Measurements from ENCODE around the gene DCBLD1. TPM values are rescaled to one million over a fixed set of nuclear protein-coding genes. Genes with fewer than 3 reads are reported as not detected.

Gene DCBLD1
- total RNA-seq, 2 donors from 2014 or later = 1.8 to 2.9 TPM

DNA sequence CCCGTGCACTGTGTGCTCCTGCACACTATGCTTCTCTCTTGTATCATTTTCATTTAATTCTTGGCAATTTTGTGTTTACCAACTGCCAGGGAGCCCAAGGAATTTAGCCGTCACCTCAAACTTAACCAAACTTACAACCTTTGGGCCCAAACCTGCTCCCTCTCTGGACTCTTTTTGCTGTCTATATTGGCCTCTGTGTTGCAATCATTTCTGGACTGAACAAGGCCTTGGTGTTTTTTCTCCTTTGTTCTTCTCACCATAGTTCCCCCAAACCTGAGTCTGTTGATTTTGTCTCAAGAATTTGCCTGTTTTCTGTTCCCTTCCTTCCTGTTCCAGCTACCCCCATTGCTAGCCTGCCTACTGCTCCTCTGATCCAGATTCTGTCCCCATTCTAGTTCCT is 19.2 kb downstream of the DCBLD1 start:
- Mint-ChIP-seq H3K4me1 (peaks cover under 1% of the 10 kb centered on the region), H3K36me3 (ENCODE audit: low read depth) (no peaks in the 10 kb centered on the region), H3K4me3 (no peak overlapping the region), H3K9me3 (no peaks in the 10 kb centered on the region), H3K27me3 (peaks cover 3% of the 10 kb centered on the region), H3K27ac (peak overlapping the region; percentile 7)
- ATAC-seq (replicated peaks) = no peak

DNA sequence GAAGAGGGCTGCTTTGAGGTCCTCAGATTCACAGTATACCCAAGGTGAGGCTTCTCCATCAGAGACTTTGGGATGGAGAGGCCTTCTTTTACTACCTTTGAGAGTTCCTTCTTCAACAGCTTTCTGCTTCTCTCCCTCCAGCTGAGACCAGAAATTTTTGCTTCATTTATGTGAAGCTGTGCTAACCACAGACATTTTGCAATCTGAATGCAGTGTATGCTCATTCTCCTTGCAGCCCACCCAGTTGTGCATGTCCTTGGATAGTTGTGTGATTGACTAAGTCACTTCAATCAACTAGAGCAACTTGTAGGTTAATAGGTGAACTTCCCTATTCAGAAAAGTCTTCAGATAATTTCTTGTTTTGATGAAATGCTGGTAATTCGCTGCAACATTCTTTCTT is 20.1 kb downstream of the DCBLD1 start:
- H3K36me3 Mint-ChIP-seq (ENCODE audit: low read depth) = no peaks in the 10 kb centered on the region
- H3K4me3 Mint-ChIP-seq = no peak overlapping the region
- no peaks in the 10 kb centered on the region for H3K4me1 Mint-ChIP-seq
- H3K27ac Mint-ChIP-seq = no peak overlapping the region
- H3K27me3 Mint-ChIP-seq = peaks cover 3% of the 10 kb centered on the region
- no peak for ATAC-seq (replicated peaks)
- no peaks in the 10 kb centered on the region for H3K9me3 Mint-ChIP-seq

DNA sequence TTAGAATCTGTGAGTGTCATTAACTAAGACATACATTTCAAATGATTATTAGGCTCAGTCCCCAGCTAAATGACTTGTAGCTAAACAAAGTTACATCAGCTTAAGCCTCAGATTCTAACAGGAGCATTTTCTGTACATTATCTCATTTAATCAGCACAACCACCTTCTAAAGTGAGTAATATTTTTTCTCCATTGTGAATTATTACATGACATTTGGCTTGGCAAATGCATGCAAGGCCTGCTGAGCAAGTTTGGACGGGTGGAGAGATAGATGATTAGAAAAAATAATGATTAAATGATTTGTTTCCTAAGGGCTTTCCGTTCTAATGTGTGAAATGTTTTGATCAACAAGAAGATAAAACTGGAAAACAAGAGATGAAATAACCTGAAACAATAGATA is 20.7 kb downstream of the DCBLD1 start:
- ATAC-seq (replicated peaks) = no peak
- H3K27ac Mint-ChIP-seq = no peak overlapping the region
- no peaks in the 10 kb centered on the region for H3K4me1 Mint-ChIP-seq
- H3K9me3 Mint-ChIP-seq = no peaks in the 10 kb centered on the region
- peaks cover 3% of the 10 kb centered on the region for H3K27me3 Mint-ChIP-seq
- no peaks in the 10 kb centered on the region for H3K36me3 Mint-ChIP-seq (ENCODE audit: low read depth)
- H3K4me3 Mint-ChIP-seq = no peak overlapping the region

DNA sequence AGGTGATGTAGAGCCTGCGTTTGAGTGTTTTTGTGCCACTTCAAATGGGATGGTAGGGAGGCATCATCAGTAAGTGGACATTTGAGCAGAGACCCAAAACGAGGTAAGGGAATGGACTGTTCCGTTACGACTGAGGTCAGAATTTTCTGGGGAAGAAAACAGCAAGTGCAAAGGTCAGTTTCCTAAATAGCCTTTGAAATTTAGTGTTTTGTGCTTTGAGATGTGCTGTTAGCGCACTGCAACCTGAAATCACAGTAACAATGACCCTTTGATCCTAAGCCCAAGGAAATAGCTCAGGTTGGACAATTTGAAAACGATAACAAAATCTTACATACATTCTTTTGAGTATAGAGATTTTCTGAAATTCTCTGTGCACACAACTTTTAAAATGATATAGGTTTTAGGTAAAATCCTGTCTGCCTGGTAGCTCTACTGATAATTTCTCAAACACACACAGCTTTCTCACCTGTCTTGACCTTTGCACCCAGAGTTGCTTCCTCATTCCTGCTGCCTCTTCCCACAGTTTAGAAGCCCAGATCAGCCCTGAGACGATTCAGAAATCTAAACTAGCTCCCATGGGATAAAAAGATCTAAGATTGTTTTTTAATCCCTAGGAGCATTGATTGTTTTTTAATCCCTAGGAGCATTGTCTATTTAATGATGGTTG is 22.1 kb downstream of the DCBLD1 start:
- H3K27me3 Mint-ChIP-seq = peaks cover 4% of the 10 kb centered on the region
- no peak overlapping the region for H3K27ac Mint-ChIP-seq
- no peak for ATAC-seq (replicated peaks)
- H3K36me3 Mint-ChIP-seq (ENCODE audit: low read depth) = no peaks in the 10 kb centered on the region
- no peak overlapping the region for H3K4me3 Mint-ChIP-seq
- H3K9me3 Mint-ChIP-seq = no peaks in the 10 kb centered on the region
- H3K4me1 Mint-ChIP-seq = no peaks in the 10 kb centered on the region

DNA sequence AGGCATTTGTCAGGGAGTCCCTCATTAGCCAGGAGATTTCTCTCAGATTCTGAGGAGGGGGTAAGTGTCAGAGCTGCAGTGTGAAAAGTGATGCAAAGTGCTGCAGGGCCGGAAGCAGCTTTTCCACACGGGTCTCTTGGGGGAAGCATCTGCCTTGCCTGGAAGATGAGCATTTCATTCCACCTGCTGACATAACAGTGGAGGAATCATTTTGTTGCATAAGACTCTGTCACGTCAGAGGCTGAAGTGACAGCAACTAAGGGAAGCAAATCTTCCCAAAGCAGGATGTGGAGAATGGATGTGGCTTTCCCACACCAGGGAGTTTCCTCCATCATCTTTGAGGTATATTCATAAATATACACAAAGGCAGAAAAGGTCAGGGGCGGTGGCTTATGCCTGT is 22.8 kb downstream of the DCBLD1 start:
- Mint-ChIP-seq H3K4me1 (no peaks in the 10 kb centered on the region), H3K27ac (no peak overlapping the region), H3K27me3 (peaks cover 8% of the 10 kb centered on the region), H3K36me3 (ENCODE audit: low read depth) (no peaks in the 10 kb centered on the region), H3K9me3 (no peaks in the 10 kb centered on the region), H3K4me3 (no peak overlapping the region)
- no peak for ATAC-seq (replicated peaks)

DNA sequence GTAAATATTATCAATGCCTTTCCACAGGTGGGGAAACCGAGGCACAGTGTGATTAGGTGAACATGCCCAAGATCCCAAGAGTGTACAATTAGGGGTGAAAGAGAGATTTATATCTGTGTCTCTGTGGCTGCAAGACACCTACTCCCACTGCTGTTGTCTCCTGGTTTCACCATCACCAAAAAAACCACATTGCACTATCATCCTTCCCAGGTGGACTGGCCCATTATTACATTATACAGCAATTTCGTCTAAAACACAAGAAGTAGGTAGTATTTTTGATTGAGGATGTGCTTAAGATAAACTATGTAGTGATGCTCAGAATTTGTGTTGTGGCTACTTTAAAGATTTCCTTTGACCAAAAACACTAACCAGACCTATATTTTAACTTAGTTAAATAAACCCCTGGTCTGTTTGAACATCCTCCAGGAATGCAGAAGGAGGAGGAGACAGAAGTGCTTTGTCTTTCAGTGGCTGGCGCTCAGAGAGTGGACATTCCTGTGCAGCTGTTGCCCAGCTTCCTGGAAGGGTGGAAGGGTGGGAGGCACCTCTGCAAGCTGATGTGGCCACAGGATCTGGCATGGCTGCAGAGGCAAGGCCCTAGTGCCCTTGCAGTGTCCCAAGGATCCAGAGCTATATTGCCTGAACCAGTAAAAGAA is 23.8 kb downstream of the DCBLD1 start:
- Mint-ChIP-seq H3K9me3 (no peaks in the 10 kb centered on the region), H3K36me3 (ENCODE audit: low read depth) (no peaks in the 10 kb centered on the region)
- no peak for ATAC-seq (replicated peaks)

DNA sequence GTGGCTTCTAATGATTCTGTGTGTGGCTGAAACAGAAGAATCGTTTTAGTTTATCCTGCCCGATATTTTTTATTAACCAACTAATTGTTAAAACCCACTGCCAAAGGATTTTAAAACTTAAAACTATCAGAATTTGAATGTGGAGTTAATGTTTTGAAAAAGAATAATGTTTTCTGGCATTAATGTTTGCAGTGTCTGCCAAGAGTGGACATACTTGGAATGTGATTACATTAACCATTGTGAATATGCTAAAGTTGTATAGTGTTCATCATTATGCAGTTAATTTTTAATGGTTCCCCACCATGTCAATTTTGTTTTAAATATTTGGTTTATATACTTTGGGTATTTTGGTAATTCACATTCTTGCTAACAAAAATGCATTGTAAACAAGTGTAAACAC is 24.4 kb downstream of the DCBLD1 start:
- ATAC-seq (replicated peaks) = no peak
- Mint-ChIP-seq H3K27me3 (peaks cover 8% of the 10 kb centered on the region), H3K4me3 (no peak overlapping the region)

More for the DNA sequence above, 23.8 kb downstream of the DCBLD1 start:
- Mint-ChIP-seq H3K27ac (no peak overlapping the region), H3K27me3 (peaks cover 8% of the 10 kb centered on the region), H3K4me3 (no peak overlapping the region), H3K4me1 (no peaks in the 10 kb centered on the region)

DNA sequence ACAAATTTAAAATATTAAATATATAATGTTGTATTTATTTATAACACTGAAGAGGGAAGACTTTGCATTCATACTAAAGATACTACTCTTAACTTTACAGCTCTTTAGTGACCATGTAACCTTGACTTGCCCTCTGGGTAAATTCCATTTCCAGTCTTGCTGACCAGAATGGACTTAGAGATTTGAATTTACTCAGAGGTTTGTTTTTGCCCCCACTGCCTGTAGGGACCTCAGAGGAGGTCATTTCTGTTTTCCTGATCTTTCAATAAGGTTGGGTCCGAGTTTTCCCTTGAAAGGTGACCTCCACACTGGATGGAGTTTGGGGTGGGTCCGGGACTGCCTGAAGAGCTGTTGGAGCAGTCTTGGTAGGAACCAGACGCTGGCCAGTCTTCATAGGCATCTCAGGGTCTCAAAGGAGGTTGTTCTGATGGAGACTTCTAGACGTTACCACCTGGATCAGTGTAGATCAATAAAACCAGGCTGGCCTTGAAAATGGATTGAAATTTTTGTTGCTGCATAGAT is 26.0 kb downstream of the DCBLD1 start:
- Mint-ChIP-seq H3K36me3 (ENCODE audit: low read depth) (no peaks in the 10 kb centered on the region), H3K4me3 (no peak overlapping the region), H3K27ac (no peak overlapping the region), H3K27me3 (peaks cover 8% of the 10 kb centered on the region), H3K4me1 (no peaks in the 10 kb centered on the region), H3K9me3 (no peaks in the 10 kb centered on the region)
- ATAC-seq (replicated peaks) = no peak

More for the DNA sequence above, 24.4 kb downstream of the DCBLD1 start:
- Mint-ChIP-seq H3K4me1 (no peaks in the 10 kb centered on the region), H3K9me3 (no peaks in the 10 kb centered on the region), H3K27ac (no peak overlapping the region), H3K36me3 (ENCODE audit: low read depth) (no peaks in the 10 kb centered on the region)

DNA sequence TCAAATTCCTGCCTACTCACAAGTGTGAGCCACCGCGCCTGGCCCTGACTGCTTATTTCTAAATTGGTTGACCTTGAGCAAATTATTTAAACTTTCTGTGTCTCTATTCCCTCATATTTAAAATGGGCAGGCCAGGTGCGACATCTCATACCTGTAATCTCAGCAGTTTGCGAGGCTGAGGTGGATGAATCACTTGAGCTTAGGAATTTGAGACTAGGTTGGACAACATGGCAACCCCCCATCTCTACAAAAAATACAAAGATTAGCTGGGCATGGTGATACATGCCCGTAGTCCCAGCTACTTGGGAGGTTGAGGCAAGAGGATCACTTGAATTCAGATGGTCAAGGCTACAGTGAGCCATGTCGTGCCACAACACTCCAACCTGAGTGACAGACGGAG is 26.5 kb downstream of the DCBLD1 start:
- Mint-ChIP-seq H3K4me1 (no peaks in the 10 kb centered on the region), H3K9me3 (no peaks in the 10 kb centered on the region), H3K27me3 (peaks cover 8% of the 10 kb centered on the region), H3K4me3 (no peak overlapping the region), H3K36me3 (ENCODE audit: low read depth) (no peaks in the 10 kb centered on the region), H3K27ac (no peak overlapping the region)
- ATAC-seq (replicated peaks) = no peak

DNA sequence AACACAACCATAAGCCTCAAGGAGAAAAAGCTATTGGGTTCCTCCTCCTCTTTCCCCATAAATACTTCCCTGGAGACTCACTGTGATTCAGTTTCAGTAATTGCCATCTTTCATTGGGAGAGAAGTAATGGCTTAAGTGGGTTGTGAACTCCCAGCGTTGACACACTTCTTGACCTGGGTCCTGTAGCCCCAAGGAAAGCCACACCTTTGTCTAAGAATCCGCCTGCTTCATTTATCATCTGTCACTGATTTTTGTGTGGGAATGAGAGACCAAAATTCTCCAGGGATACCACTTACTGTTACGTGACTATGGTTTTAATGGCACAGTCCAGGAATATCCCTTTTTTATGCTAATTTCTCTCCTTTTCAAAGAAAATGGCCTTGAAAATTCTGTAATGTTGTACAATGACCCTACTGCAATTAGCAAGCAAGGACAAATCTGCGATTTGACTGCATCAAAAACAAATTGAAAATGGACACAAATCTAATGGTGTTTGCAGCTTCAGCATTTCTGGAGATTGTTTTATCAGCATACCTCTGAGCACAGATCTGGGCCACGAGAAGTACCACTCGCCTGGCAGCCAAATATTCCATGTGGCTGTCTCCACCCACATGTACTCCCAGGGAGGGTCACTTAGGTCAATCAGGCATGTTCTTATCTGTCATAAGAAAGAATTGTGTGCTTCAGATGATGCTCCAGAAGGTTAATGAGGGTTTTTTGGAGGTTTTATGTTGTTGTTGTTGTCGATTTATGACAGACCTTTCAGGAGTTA is 29.8 kb downstream of the DCBLD1 start:
- no peaks in the 10 kb centered on the region for H3K9me3 Mint-ChIP-seq
- no peak for ATAC-seq (replicated peaks)
- no peaks in the 10 kb centered on the region for H3K4me1 Mint-ChIP-seq
- H3K4me3 Mint-ChIP-seq = no peak overlapping the region
- no peaks in the 10 kb centered on the region for H3K36me3 Mint-ChIP-seq (ENCODE audit: low read depth)
- H3K27me3 Mint-ChIP-seq = peaks cover 5% of the 10 kb centered on the region
- H3K27ac Mint-ChIP-seq = no peak overlapping the region

DNA sequence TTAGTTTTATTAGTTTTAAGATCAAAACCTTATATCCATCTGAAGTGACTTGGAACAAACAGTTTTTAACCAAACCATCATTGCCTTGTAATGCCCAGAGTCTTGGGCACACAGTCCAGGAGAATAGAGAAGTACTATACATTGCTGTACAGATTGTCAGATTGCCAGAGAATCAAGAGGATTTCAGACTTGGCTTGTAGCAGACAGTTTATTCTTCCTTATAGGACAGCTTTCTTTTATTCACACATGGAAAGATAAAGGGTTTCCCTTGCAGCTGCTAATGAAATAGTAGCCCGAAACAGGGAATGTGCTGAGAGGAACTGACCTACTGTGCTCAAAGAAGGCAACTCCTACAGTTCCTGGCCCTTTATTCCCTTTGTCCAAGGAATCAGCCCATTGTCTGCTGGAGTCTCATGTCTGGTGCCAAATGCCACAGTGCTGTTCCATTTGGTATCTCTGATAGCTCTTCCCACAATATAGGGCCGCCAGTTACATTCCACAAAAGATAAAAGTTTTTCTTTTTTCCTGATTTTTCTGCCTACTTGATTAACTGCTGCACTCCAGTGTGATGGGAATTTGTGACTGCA is 30.6 kb downstream of the DCBLD1 start:
- no peak overlapping the region for H3K4me3 Mint-ChIP-seq
- no peak for ATAC-seq (replicated peaks)
- no peaks in the 10 kb centered on the region for H3K36me3 Mint-ChIP-seq (ENCODE audit: low read depth)
- H3K27ac Mint-ChIP-seq = no peak overlapping the region
- no peaks in the 10 kb centered on the region for H3K9me3 Mint-ChIP-seq
- peaks cover 5% of the 10 kb centered on the region for H3K27me3 Mint-ChIP-seq
- no peaks in the 10 kb centered on the region for H3K4me1 Mint-ChIP-seq

DNA sequence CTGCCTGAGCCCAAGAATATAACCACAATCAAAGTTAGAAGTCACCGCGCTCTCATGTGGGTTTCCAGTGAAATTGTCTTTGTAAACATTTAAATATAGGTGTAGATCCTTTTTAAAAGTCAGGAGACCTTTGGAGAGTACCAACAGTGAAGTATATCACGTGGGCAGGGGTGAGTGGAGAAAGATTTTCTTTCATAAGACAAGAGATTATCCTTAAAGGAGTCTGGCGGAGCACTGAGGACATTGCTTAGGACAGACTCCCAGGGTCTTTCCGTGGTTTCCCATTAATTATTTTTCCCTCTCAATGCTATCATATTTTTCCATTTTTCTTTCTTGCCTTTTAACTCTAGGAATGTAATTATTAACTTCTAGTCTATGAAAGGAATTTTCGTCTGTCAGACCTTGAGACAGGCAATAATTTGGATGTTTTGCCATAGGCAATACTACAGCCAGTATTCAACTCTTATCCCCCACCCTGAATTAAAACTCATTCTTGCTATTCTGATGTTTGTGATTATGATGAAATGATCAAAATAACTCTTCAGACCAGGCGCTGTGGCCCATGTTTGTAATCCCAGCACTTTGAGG is 31.4 kb downstream of the DCBLD1 start:
- Mint-ChIP-seq H3K27me3 (peaks cover 5% of the 10 kb centered on the region), H3K4me3 (no peak overlapping the region), H3K9me3 (no peaks in the 10 kb centered on the region), H3K4me1 (no peaks in the 10 kb centered on the region), H3K27ac (no peak overlapping the region), H3K36me3 (ENCODE audit: low read depth) (no peaks in the 10 kb centered on the region)
- ATAC-seq (replicated peaks) = no peak

DNA sequence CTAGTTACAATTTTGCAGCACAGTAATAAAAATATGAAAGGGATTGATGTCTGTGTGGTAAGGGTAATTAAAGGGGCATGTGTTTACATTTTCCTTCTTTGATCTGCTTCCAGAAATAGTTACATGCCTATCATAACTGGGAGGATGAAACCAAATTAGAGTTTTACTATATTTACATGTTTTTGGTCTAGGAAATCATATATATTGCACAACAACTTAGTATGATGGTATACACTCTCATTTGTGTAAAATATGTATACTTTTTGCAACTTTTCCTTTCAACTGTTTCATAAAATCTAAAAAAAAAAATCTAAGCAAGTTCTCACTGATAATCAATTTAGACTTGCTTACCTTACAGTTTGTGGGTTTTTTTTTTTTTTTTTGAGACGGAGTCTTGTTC is 32.2 kb downstream of the DCBLD1 start:
- Mint-ChIP-seq H3K27ac (no peak overlapping the region), H3K4me1 (no peaks in the 10 kb centered on the region), H3K4me3 (no peak overlapping the region), H3K27me3 (peaks cover 4% of the 10 kb centered on the region), H3K36me3 (ENCODE audit: low read depth) (no peaks in the 10 kb centered on the region), H3K9me3 (no peaks in the 10 kb centered on the region)
- ATAC-seq (replicated peaks) = no peak

DNA sequence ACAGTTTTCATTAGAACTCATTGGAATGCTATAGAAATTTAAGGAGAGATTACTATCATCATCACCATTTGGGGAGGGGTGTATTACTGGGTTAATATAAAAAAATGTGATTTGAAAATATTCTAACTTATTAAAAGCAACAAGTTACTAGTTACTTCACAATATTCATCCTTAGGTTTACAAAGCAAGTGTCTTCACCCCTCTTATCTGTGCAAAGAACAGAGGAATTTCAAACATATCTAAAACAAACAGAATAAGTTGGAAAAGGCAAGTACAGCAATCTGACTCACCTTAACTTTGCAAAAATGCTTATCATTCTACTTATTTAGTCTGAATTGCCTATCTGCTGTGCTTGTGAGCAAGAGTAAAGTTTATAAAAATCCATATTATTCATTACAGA is 32.9 kb downstream of the DCBLD1 start:
- H3K4me3 Mint-ChIP-seq = no peak overlapping the region
- H3K9me3 Mint-ChIP-seq = no peaks in the 10 kb centered on the region
- no peak for ATAC-seq (replicated peaks)
- no peaks in the 10 kb centered on the region for H3K4me1 Mint-ChIP-seq
- H3K27me3 Mint-ChIP-seq = no peaks in the 10 kb centered on the region
- no peak overlapping the region for H3K27ac Mint-ChIP-seq
- no peaks in the 10 kb centered on the region for H3K36me3 Mint-ChIP-seq (ENCODE audit: low read depth)
